HG02943 (cell line): ENCODE results near the gene LRMDA.

Experiments
- ATAC-seq: cut with Tn5 transposase; IDR thresholded peaks from one replicate; pipeline ENCODE4 v1.9.1; 2021; ENCODE audit warnings: mild to moderate bottlenecking, low read depth, moderate library complexity; ENCODE audit not compliant: unreplicated experiment

LRMDA gene

DNA sequence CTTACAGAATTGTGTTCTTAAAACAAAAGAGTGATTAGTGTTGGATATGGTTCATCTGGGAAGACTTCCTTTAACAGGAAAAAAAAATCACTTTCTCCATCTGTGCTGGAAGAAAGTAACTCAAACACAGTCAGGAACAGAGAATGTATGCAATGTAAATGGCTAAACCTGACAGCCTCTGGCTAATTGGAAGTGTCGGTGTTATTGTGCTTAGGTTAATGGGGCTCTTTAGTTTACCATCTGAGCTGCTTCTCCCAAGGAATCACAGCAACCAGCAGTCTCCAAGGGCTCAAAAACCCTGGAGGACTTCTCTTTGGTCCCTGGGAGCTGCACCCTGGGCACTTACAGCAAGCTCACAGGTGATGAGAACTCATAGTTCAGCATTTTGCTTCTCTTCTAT lies 724.5 kb downstream of the LRMDA start:
- ATAC-seq: no peak

DNA sequence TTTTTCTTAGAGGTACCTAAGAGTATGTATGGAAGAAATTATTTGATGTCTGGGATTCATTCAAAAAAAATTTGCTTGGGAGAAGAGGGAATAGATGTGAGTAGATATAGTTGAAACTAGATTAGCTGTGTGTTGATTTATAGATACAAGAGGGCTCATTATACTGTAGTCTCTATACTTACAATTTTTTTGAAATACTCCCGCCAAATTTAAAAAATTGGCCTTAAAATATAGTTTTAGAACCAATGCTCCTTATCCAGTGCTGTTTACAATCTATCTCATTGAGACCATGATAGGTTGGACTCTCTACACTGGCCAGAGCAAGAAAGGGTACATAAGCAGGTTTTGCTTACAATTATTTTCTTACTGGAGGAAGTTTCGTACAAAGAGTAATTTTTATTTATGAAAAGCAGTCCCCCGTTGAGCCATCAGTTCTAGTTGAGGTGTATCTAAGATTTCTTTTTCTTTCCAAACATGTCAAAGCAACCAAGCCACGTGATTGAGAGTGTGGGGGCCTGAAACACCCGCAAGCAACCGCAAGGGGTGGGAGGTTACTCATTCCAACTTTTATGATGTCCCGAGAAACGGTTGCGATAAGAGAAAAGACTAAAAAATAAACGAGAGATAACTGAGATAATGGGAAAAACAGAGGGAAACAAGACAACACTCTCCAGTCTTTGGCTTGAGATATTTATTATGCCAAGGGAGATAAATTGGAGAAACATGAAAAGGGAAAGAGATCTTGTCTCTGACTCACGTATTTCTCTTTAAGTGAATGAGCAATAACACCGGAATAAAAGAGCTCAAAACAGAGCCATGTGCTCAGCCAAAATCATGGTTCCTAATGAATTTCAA lies 729.2 kb downstream of the LRMDA start:
- no peak for ATAC-seq

DNA sequence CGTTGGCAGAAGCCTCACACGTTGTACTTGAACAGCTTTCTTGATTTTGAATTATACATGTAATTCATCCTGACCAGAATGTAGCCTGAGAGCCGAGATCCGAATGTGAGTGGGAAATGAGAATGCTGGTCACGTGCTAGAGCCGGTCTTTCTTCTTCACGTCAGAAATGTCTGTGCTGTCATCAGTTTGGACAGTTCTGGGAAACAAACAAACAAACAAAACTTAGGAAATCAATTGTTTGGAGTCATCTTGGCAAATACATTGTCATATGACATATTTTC lies 729.8 kb downstream of the LRMDA start:
- ATAC-seq: no peak

DNA sequence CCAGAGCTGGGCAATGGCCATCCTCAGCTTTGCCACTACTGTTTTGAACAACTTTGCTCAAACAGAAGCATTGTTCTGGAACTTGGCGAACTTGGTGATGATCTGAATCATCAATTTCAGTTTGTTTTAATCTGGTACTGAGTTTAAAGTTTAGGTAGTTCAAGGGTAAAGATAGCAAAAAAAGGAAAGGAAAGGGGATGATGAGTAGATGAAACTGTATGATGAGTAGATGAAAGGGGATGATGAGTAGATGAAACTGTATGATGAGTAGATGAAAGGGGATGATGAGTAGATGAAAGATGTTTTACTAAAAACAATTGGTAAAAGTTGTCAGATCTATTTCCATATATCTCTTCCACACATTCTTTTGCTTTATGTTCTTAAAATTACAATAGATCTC lies 737.0 kb downstream of the LRMDA start:
- ATAC-seq: no peak

DNA sequence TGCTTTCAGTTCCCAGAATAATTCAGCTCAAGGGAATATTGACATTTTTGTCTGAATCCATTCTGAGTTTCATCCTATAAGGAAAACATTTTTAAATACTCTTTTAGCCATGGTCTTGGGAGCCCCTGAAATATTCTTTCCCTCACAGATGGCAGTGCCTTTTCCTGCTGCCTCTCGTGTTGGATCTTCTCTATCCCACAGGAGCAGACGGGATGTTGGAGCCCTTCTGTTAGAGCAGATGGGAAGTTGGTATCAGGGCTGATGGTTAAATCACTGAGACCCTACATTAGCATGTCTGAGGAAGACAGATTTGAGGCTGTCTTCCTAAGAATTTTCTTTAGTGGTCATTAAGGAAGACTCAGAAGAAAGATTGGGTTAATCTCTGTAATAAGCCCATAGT lies 737.8 kb downstream of the LRMDA start:
- no peak for ATAC-seq

DNA sequence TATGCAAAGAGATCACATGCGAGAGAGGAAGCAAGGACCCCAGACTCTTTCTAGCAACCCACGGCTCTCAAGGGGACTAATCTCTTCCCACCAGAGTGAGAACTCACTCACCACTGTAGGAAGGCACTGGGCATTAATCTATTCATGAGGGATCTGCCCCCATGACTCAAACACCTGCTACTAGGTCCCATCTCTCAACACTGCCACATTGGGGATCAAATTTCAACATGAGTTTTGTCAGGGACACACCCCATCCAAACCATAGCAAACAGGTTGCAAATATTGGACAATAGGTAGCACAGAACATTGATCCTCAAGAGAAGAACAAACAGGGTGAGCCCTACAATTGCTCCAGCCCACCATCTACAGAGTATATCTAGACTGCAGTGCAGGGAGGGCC lies 740.6 kb downstream of the LRMDA start:
- no peak for ATAC-seq

DNA sequence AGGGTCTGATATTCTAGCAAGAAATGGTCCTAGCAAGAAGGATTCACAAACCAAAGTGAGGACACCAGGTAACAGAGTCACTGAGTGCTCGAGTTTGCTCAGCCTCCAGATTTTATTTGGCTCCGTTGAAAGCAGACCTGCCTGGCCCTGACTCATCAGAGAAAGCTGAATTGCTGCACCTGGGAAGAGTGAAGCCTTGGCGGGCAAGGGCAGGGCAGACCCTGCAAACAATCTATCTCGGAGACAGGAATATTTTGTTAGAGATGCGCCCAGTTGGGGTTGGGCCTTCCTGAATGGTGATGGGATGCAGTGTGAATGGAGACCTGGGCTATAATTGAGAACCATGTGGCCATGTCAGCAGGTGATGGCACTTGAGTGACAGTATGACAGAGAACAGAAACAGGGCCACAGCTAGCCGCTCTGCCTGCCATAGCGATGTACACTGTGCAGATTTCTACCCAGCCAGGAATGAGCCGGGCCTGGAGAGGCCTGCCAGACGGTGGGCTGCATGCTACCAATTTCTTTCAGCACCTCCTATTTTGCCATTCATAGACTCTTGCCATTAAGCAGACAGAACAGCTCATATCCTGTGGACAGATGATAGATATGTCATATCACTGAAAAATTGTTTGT lies 744.2 kb downstream of the LRMDA start:
- no peak for ATAC-seq

DNA sequence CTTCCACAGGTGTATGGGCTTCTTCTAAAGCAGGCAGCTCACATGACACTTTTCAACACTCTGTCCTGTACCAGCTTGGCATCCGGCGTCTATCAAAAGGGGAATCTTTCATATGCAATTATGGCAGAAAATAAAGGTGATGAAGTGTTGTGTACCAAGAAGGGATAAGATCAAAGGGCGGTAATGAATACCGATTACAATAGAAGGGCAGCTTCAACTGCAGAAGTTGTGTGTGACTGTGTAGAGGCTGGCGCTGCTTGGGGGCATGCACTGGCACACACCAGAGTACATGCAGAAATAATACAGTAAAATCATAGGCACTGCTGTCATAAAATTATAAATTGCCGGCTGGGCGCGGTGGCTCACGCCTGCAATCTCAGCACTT lies 744.7 kb downstream of the LRMDA start:
- ATAC-seq: no peak

DNA sequence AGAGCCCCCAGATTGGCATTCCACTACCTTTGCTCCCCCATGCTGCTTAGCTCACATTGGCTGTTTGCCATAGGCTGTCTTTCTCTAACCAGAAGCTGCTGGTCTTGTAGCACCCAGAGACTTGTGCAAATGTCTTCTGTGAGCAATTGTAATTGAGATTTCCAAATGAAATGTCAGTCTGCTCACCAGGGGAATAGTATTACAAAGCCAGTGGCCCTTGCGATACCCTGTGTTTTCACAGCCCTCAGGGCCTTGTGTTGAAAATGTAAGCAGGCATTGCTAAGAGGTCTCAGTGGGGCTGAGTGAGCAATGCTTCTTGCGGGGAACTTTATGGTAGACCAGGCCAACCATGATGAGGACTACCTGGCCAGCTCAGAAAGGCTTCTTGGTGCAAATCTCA lies 746.5 kb downstream of the LRMDA start:
- ATAC-seq: no peak

DNA sequence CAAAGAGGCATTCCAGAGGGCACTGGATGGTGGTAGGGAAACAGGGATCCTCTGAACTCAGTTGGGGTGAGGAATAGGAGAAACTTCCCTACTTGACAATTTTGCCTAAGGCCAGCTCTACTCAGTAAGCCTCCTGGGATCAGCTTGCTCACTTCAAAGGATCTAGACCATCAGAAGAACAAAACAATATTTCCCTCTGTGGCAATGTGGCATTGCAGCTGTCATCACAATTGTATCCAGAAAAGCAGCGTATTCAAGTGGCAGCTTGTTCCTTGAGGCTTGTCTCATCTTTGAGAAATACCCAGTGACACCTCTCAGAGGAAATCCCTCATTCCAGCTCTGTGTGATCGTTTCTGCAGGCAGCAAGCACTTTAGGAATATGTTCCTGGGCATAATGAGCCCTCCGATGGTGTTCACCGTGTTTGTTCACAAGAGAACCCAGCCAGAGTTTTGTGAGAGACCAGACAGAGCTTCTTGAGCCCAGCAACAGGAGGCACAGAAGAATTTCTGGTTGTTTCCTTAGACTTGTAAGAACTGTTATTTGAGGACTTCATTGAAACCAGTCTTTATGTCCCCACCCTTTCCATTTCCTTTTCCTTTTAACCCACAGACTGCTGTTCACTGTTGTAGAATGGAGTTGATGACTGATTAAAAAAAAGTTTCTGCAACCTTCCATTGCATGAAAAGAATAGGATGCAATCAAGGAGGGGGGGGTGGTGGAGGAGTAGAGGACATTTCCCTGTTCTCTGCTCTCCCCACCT lies 747.3 kb downstream of the LRMDA start:
- no peak for ATAC-seq

DNA sequence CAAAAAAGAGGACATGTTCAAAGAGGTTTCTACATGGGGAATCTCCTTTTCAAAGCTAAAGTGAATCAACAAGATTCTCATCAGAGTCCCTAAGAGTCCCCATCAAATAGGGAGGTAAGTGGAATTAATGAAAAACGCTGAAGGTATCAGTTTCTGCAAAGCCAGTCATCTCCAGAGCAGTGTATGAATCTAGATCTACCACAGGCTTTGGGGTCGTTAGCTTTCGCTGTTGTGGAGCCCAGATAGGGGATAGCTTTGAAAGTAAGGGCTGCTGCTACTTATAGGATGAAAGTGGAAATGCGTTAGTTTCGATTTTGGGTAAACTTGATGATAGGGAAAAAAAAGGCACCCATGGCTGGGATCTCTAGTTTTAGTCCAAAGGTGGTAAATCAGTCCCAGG lies 748.4 kb downstream of the LRMDA start:
- ATAC-seq: no peak

DNA sequence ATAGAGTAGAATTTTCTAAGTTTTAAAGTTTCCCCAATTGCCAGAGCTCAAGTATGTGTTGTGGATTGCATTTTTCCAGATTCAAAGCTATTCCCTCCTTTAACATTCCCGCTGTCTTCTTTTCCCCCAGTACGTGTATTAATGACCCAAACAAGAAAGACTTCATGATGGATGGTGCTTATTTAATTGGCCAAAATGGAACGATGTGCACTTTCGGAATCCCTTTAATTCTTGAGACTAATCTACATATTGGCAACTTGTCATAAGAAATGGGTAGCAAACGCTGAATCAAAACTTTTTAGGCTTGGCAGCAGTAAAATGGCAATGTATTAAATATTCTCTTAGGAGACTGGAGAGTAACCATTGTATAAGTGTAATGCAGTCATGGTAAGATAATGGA lies 753.2 kb downstream of the LRMDA start:
- no peak for ATAC-seq

DNA sequence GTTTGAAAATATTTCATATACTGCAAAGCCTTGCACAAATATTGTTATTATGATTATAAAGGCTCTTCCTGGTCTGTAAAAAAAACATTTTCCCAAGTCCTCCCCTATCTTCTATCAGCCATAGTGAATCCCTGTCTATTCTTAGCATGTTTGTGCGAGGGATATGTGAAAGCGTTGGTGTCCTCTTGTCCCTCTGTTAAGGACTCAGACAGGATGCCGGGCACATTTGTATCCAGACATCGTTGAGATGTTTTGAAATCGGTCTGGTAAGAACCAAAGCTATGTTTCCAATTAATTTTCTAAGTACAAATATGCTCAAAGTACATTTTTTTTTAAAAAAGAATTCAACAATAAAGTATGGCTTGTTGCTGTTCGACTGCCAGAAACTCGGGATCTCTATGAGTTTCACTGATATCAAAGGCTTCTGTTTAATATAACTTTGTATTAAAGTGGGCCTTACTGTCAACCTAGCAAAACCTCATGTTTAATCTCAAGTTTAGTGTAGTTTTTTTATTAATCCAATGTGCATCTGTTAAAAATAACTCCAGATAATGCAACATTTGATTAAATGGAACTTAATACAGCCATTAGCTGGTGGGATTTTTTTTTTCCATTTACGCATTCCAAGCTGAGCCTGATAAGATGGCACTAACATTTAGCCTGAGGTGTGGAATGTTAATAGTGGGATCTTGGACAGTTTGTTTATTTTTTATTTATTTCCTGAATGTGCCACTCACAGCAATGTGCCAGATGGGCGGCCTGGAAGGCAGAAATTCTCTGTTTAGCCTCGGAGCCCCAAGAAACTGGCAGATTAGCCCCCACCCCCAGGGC lies 754.3 kb downstream of the LRMDA start:
- ATAC-seq: no peak

DNA sequence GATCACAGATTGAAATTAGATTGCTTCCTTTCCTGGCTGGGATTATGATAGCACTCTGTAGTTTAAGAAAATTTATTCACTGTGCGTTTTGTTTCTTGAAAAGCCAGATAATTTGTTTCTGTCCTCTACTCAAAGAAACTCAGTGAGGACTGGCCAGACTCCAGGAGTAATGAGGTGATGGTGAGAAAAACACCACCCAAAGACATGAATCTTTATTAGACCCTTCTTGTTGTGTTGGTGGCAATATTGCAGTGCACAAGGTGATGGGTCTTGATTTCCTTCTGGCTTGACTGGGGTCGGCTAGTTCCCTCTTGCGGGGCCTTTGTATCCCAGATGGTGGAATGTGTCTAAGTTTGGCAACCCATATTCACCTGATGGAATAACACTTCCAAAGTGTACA lies 756.8 kb downstream of the LRMDA start:
- ATAC-seq: no peak

DNA sequence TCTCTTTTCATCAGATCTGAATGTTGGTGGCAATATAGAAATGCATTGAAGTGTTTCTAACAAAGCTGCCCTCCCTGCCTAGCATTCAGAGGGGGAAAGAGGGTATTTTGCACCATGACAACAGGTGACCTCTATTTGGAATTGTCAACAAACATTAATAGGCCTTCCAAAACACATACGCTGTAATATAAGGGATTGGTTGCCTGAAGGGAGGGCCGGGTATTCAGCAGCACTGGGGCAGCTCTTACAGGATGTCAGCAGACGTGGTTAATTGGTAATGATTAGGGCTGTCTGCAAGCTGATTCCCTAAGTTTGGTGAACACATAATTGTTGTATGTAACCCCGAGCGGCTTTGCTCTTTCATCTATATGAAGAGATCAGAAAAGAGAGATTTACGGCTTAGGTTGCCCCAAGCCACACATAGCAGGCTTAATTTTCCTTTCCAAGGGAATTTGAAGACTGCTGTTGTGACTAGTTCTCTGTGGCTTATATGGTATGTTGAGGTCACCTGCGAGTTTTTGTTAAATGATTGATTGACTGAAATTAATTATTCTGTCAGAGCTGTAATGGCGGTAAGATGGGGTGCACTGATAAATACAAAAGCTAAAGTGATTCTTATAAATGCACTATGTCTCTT lies 759.3 kb downstream of the LRMDA start:
- ATAC-seq: no peak

DNA sequence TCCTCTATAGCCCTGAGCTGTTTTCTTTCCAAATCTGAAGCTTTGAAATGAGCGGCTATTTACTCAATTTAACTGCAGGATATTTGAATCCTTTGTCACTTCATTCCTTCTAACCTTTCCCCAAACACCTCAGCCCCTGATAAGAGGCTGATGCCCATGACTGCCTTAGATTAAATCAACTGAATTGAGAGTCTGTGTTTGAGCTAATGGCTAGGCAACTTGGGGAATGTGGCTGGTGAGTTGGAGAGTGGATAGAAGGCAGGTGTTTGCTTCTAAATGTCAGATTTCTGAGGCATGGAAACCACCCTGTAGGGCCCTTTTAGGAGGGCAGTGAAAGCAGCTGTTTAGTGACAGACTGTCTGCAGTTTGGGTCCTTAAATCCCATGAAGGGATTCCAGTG lies 759.9 kb downstream of the LRMDA start:
- no peak for ATAC-seq

DNA sequence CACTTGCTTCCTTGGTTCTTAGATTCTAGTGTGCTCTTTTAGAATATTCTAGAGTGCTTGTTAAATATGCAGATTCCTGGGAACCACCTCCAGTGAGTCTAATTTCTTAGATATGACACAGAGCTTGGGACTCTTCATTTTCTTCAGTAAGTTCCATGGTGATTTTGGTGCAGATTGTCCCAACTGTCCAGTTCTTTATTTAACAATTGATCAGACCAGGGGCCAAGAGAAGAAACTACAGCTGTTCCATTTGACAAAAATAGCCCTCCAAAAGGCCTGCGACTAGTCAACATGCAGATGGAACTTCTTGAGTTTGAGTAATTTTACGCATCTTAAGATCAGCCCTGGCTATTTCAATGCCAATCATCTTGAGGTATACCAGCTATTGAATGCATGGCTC lies 760.7 kb downstream of the LRMDA start:
- no peak for ATAC-seq

DNA sequence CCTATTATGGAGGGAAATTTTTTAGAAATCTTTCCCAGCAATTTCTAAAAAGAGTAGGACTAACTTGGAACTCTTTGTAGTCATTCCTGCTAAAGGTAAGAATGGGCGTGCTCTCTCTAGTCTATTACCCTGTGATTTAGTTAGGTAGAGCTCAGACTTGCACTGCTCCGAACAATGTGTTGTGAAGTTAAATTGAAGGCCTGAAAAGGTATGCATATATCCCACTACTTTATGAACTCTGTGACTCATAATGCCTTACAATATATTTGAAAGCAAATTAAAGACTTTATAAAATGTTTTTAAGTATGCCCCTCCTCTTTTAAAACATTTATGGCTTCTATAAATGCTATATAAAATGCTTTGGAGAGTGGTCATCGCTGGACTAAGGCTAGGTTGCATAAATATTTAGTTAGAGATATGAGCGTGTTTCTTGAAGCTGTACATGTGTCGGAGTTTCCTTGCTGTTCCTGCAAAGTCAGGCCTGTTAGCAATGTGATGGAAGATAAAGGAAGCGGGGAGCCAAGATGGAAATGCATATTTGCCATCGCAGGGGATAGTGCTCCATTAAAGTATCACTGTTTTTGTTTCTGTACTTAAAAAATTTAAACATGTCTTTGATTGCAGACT lies 761.4 kb downstream of the LRMDA start:
- no peak for ATAC-seq

DNA sequence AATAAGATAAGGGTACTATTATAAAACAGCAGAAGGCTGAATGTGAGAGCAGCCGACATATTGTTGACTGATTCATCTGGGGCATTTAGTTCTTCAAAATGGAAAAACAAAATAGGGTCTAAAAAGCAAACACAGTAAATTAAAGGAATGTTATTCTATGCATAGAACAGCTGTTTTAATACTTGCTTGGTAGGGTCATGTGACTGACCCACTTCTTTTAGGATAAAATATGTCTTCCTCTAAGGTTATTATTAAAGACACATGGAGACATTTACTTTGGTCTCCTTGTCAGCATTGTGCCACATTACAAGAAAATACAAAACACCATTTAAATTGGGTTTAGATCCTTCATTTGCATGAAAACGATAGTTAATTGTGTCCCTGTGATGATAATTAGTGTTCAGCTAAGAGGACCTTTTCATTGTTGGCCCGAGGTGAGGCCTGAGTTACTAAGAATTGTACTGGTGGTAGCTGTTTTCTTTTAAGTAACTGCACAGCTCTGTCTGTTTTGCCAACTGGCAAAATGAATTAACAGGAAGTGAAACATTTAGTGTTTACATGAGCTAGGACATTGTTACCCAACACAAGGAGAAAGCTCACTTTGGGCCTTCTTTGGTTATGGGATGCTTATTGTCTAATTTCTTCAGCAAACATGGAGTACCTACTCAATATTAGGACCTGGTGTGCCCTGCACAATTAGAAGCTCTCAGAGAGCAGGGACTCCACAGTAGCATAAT lies 764.4 kb downstream of the LRMDA start:
- no peak for ATAC-seq
